Breast epithelium (tissue), 4 donors: ENCODE results near the gene XG. TPM values are rescaled to one million over a fixed set of nuclear protein-coding genes. Genes with fewer than 3 reads are reported as not detected.

ENCODE experiments used
- DNase-seq, 2 donors: peaks; one replicate each; pipeline ENCODE4 v3.0.0-alpha.2; 2019; ENCODE audit warnings: low spot score in 2 of 2
- H3K27ac ChIP-seq, 2 donors: fragments of 200-600 bp; sonication (generic) in 1 of 2; one replicate each; pipeline ENCODE4 v1.5.1; 2016 to 2019; ENCODE audit warnings: mild to moderate bottlenecking in 1 of 2
- H3K27me3 ChIP-seq, 2 donors: fragments of 200-600 bp; sonication (generic) in 1 of 2; one replicate each; pipeline versions ENCODE4 v1.5.1 to v1.6.0; 2017 to 2019; ENCODE audit warnings: control low read depth in 1 of 2, mild to moderate bottlenecking in 1 of 2
- H3K36me3 ChIP-seq: fragments of 200-600 bp; one replicate; pipeline ENCODE4 v1.5.1; 2019
- H3K4me1 ChIP-seq, 2 donors: fragments of 200-600 bp; sonication (generic); one replicate each; pipeline ENCODE4 v1.5.1; 2016 to 2019; ENCODE audit warnings: control low read depth in 1 of 2
- H3K4me3 ChIP-seq, 3 donors: fragments of 200-600 bp; sonication (generic); 1 replicate in 2 of 3; 2 replicates in 1 of 3; pipeline ENCODE4 v1.5.1; 2016 to 2019; ENCODE audit warnings: mild to moderate bottlenecking in 3 of 3, moderate library complexity in 2 of 3
- H3K9me3 ChIP-seq, 2 donors: fragments of 200-600 bp; sonication (generic) in 1 of 2; one replicate each; pipeline ENCODE4 v1.5.1; 2016 to 2019; ENCODE audit warnings: control low read depth in 1 of 2
- CTCF ChIP-seq, 3 donors: fragments of 450-650 bp; IDR thresholded peaks; one replicate each; pipeline ENCODE4 v1.5.1; 2016 to 2017; ENCODE audit warnings: antibody characterized with exemption in 3 of 3, mild to moderate bottlenecking in 3 of 3, moderate library complexity in 3 of 3
- POLR2A ChIP-seq: fragments of 450-650 bp; IDR thresholded peaks from one replicate; pipeline ENCODE4 v1.6.1; 2016; ENCODE audit warnings: antibody characterized with exemption, mild to moderate bottlenecking, moderate library complexity
- POLR2AphosphoS5 ChIP-seq, 3 donors: sonication (generic); formaldehyde crosslinking; IDR thresholded peaks; one replicate each; pipeline ENCODE4 v1.6.1; 2017; ENCODE audit warnings: antibody characterized with exemption in 3 of 3
- intact Hi-C: fragments of 100-400 bp; cut with DNase I; formaldehyde crosslinking; loops from one replicate; pipeline ENCODE4 v1.15.1; 2023; ENCODE audit warnings: low total_unique reads
- total RNA-seq, 3 donors: library from RNA; depleted of rRNA; stranded (reverse); fragments of >200 nt; gene quantifications; one replicate each; pipeline ENCODE4 v1.1.0, GENCODE V29; 2016

XG gene
- total RNA-seq, 3 donors from 2014 or later = 0.59 to 14.4 (median 2.6) TPM

- Histone ChIP-seq H3K4me3 (no peak overlapping the region), H3K9me3 (no peaks in the 10 kb centered on the region), H3K27ac (no peak overlapping the region), H3K27me3 (no peaks in the 10 kb centered on the region), H3K36me3 (no peaks in the 10 kb centered on the region), H3K4me1 (no peaks in the 10 kb centered on the region)
- intact Hi-C loops = no loop called here
- DNase-seq = no peak
- TF ChIP-seq CTCF (IDR thresholded peaks at IDR 0.05) (no peak), POLR2A (no peak), POLR2AphosphoS5 (IDR thresholded peaks at IDR 0.05) (no peak)
Measured at GRCh38 chrX:2782778-2783177, 30.9 kb downstream of the XG start.

- intact Hi-C loops = no loop called here
Measured at GRCh38 chrX:2784026-2784425, 32.2 kb downstream of the XG start.

GRCh38 chrX:2785538-2785937 is 33.7 kb downstream of the XG start:
- no peak for DNase-seq
- no peak for TF ChIP-seq POLR2AphosphoS5 (IDR thresholded peaks at IDR 0.05)
- no peak for TF ChIP-seq CTCF (IDR thresholded peaks at IDR 0.05)
- TF ChIP-seq POLR2A = no peak
- no peaks in the 10 kb centered on the region for H3K36me3 ChIP-seq
- intact Hi-C loops = no loop called here
- no peak overlapping the region for H3K27ac ChIP-seq
- H3K9me3 ChIP-seq = no peaks in the 10 kb centered on the region
- no peaks in the 10 kb centered on the region for H3K4me1 ChIP-seq
- no peaks in the 10 kb centered on the region for H3K27me3 ChIP-seq
- H3K4me3 ChIP-seq = no peak overlapping the region

More at GRCh38 chrX:2784026-2784425, 32.2 kb downstream of the XG start:
- no peak overlapping the region for H3K4me3 ChIP-seq
- H3K27ac ChIP-seq = no peak overlapping the region
- no peaks in the 10 kb centered on the region for H3K36me3 ChIP-seq
- no peaks in the 10 kb centered on the region for H3K9me3 ChIP-seq
- H3K4me1 ChIP-seq = no peaks in the 10 kb centered on the region
- DNase-seq = no peak
- no peaks in the 10 kb centered on the region for H3K27me3 ChIP-seq
- no peak for TF ChIP-seq CTCF (IDR thresholded peaks at IDR 0.05)
- TF ChIP-seq POLR2A = no peak
- no peak for TF ChIP-seq POLR2AphosphoS5 (IDR thresholded peaks at IDR 0.05)

- DNase-seq = no peak
- no peaks in the 10 kb centered on the region for H3K9me3 ChIP-seq
- TF ChIP-seq POLR2A (no peak), CTCF (IDR thresholded peaks at IDR 0.05) (no peak), POLR2AphosphoS5 (IDR thresholded peaks at IDR 0.05) (no peak)
- no peaks in the 10 kb centered on the region for H3K36me3 ChIP-seq
- peaks cover 0 to 5% of the 10 kb centered on the region in 2 donors for H3K27me3 ChIP-seq
- H3K27ac ChIP-seq = no peak overlapping the region
- intact Hi-C loops = no loop called here
- H3K4me3 ChIP-seq = no peak overlapping the region
- H3K4me1 ChIP-seq = no peaks in the 10 kb centered on the region
Measured at GRCh38 chrX:2788980-2789379, 37.1 kb downstream of the XG start.

- intact Hi-C loops = no loop called here
Measured at GRCh38 chrX:2789569-2789968, 37.7 kb downstream of the XG start.

More at GRCh38 chrX:2789569-2789968, 37.7 kb downstream of the XG start:
- Histone ChIP-seq H3K9me3 (no peaks in the 10 kb centered on the region), H3K4me3 (no peak overlapping the region), H3K4me1 (no peaks in the 10 kb centered on the region), H3K36me3 (no peaks in the 10 kb centered on the region), H3K27me3 (peaks cover 0 to 5% of the 10 kb centered on the region in 2 donors), H3K27ac (no peak overlapping the region)
- no peak for DNase-seq
- TF ChIP-seq CTCF (IDR thresholded peaks at IDR 0.05) (no peak), POLR2AphosphoS5 (IDR thresholded peaks at IDR 0.05) (no peak)
